HEK293 (cell line): ENCODE measurements around the gene BTRC.
A peak's percentile ranks its signal among the peaks of the same experiment; 100 is the strongest.

Experiments
- EGR2 ChIP-seq: fragments of 450-650 bp; formaldehyde crosslinking; IDR thresholded peaks from 2 replicates; pipeline ENCODE4 v1.5.1; 2016; ENCODE audit warnings: low read depth, missing biosample characterization, missing genetic modification characterization
- IKZF3 ChIP-seq: fragments of 450-650 bp; IDR thresholded peaks from 2 replicates; pipeline ENCODE4 v1.5.0; 2018; ENCODE audit warnings: missing biosample characterization, mild to moderate bottlenecking, missing genetic modification characterization, moderate library complexity
- KLF16 ChIP-seq: fragments of 450-650 bp; formaldehyde crosslinking; IDR thresholded peaks from 2 replicates; pipeline ENCODE4 v1.5.1; 2017; ENCODE audit warnings: missing biosample characterization, missing genetic modification characterization
- TRIM28 ChIP-seq: IDR thresholded peaks from 2 replicates; pipeline ENCODE4 v1.6.1; 2011; ENCODE audit warnings: low read length, control low read depth, borderline replicate concordance
- YY2 ChIP-seq: fragments of 450-650 bp; formaldehyde crosslinking; IDR thresholded peaks from 2 replicates; pipeline ENCODE4 v1.5.1; 2016; ENCODE audit warnings: missing biosample characterization, missing genetic modification characterization
- ZNF19 ChIP-seq: fragments of 450-650 bp; formaldehyde crosslinking; IDR thresholded peaks from 2 replicates; pipeline ENCODE4; 2016; ENCODE audit warnings: missing biosample characterization, missing genetic modification characterization, low read depth
- ZNF391 ChIP-seq: fragments of 450-650 bp; formaldehyde crosslinking; IDR thresholded peaks from 2 replicates; pipeline ENCODE4 v1.5.1; 2016; ENCODE audit warnings: low read depth, missing biosample characterization, missing genetic modification characterization, borderline replicate concordance
- ZNF596 ChIP-seq: fragments of 450-650 bp; IDR thresholded peaks from 2 replicates; pipeline ENCODE4 v1.5.0; 2018; ENCODE audit warnings: missing biosample characterization, mild to moderate bottlenecking, missing genetic modification characterization, moderate library complexity
- ZNF629 ChIP-seq: fragments of 450-650 bp; formaldehyde crosslinking; IDR thresholded peaks from 2 replicates; pipeline ENCODE4 v1.5.1; 2017; ENCODE audit warnings: missing biosample characterization, missing genetic modification characterization
- TF ChIP-seq, protein P1 (sequence below): fragments of 450-650 bp; formaldehyde crosslinking; IDR thresholded peaks from 2 replicates; pipeline ENCODE4 v1.5.0; 2017; ENCODE audit warnings: missing biosample characterization, missing genetic modification characterization, borderline replicate concordance
- TF ChIP-seq, protein P2 (sequence below): fragments of 450-650 bp; formaldehyde crosslinking; IDR thresholded peaks from 2 replicates; pipeline ENCODE4 v1.5.1; 2017; ENCODE audit warnings: missing biosample characterization, missing genetic modification characterization
- TF ChIP-seq, protein P3 (sequence below): fragments of 450-650 bp; formaldehyde crosslinking; IDR thresholded peaks from 2 replicates; pipeline ENCODE4 v1.5.1; 2016; ENCODE audit warnings: missing biosample characterization, missing genetic modification characterization
- TF ChIP-seq, protein P4 (sequence below): fragments of 450-650 bp; formaldehyde crosslinking; IDR thresholded peaks from 2 replicates; pipeline ENCODE4 v1.5.1; 2016; ENCODE audit warnings: missing biosample characterization, missing genetic modification characterization, borderline replicate concordance
- TF ChIP-seq, protein P5 (sequence below): fragments of 450-650 bp; formaldehyde crosslinking; IDR thresholded peaks from 2 replicates; pipeline ENCODE4 v1.5.1; 2016; ENCODE audit warnings: missing biosample characterization, missing genetic modification characterization, low read depth
- TF ChIP-seq, protein P6 (sequence below): fragments of 450-650 bp; formaldehyde crosslinking; IDR thresholded peaks from 2 replicates; pipeline ENCODE4 v1.5.1; 2017; ENCODE audit warnings: missing biosample characterization, mild to moderate bottlenecking, missing genetic modification characterization, moderate library complexity
- TF ChIP-seq, protein P7 (sequence below): fragments of 450-650 bp; formaldehyde crosslinking; IDR thresholded peaks from 2 replicates; pipeline ENCODE4 v1.5.1; 2016; ENCODE audit warnings: missing biosample characterization, missing genetic modification characterization

The BTRC gene

DNA sequence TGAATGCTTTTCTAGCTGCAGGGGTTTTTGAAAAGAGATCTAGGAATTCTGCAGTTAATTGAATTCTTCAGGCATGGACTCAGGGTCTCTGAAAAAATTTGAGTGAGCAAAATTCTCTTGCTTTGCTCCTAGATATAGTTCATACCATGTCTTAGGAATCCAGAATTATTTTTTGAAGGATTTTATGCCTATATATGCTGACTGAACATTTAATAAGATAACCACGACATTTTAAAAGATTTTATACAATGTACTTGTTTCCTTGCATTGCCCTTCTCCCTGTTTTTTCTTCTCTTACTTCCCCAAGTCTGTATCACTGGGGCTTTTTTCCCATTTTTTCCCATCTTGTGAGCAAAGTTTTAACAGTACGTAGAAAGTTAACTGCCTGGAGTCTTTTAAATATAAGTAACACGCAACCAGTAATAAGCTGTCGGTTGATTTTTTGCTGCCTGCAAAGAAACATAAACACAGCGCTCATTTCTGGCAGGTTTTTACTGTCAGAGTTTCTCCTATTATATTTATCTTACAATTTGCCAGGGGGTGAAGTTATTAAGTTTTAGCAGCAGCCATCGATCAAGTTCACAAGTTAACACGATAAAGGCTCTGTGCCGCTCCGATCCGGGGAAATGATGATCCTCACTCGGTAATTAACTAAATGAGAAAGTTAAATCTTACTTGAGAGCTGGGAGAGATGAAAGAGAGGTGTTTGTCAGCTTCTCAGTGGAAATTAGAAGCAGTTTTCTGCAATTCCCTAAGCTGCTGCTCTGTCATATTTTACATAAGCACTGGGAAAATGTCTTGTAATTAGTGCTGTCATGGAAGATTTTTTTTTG, 153.1 kb downstream of the BTRC start (continued):
- peak; percentile 52; the same call in 1 of the 2 replicates for TF ChIP-seq ZNF596 (tag by site-specific recombination)
- TF ChIP-seq, protein P1, sequence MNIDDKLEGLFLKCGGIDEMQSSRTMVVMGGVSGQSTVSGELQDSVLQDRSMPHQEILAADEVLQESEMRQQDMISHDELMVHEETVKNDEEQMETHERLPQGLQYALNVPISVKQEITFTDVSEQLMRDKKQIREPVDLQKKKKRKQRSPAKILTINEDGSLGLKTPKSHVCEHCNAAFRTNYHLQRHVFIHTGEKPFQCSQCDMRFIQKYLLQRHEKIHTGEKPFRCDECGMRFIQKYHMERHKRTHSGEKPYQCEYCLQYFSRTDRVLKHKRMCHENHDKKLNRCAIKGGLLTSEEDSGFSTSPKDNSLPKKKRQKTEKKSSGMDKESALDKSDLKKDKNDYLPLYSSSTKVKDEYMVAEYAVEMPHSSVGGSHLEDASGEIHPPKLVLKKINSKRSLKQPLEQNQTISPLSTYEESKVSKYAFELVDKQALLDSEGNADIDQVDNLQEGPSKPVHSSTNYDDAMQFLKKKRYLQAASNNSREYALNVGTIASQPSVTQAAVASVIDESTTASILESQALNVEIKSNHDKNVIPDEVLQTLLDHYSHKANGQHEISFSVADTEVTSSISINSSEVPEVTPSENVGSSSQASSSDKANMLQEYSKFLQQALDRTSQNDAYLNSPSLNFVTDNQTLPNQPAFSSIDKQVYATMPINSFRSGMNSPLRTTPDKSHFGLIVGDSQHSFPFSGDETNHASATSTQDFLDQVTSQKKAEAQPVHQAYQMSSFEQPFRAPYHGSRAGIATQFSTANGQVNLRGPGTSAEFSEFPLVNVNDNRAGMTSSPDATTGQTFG: no peak
- TF ChIP-seq, protein P2, sequence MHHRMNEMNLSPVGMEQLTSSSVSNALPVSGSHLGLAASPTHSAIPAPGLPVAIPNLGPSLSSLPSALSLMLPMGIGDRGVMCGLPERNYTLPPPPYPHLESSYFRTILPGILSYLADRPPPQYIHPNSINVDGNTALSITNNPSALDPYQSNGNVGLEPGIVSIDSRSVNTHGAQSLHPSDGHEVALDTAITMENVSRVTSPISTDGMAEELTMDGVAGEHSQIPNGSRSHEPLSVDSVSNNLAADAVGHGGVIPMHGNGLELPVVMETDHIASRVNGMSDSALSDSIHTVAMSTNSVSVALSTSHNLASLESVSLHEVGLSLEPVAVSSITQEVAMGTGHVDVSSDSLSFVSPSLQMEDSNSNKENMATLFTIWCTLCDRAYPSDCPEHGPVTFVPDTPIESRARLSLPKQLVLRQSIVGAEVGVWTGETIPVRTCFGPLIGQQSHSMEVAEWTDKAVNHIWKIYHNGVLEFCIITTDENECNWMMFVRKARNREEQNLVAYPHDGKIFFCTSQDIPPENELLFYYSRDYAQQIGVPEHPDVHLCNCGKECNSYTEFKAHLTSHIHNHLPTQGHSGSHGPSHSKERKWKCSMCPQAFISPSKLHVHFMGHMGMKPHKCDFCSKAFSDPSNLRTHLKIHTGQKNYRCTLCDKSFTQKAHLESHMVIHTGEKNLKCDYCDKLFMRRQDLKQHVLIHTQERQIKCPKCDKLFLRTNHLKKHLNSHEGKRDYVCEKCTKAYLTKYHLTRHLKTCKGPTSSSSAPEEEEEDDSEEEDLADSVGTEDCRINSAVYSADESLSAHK (tag by site-specific recombination): peak; percentile 81
- no peak for TF ChIP-seq KLF16 (tag by site-specific recombination)
- no peak for TF ChIP-seq ZNF19
- TF ChIP-seq ZNF629 (tag by site-specific recombination): peak; percentile 22; the same call in 1 of the 2 replicates
- TF ChIP-seq, protein P3, sequence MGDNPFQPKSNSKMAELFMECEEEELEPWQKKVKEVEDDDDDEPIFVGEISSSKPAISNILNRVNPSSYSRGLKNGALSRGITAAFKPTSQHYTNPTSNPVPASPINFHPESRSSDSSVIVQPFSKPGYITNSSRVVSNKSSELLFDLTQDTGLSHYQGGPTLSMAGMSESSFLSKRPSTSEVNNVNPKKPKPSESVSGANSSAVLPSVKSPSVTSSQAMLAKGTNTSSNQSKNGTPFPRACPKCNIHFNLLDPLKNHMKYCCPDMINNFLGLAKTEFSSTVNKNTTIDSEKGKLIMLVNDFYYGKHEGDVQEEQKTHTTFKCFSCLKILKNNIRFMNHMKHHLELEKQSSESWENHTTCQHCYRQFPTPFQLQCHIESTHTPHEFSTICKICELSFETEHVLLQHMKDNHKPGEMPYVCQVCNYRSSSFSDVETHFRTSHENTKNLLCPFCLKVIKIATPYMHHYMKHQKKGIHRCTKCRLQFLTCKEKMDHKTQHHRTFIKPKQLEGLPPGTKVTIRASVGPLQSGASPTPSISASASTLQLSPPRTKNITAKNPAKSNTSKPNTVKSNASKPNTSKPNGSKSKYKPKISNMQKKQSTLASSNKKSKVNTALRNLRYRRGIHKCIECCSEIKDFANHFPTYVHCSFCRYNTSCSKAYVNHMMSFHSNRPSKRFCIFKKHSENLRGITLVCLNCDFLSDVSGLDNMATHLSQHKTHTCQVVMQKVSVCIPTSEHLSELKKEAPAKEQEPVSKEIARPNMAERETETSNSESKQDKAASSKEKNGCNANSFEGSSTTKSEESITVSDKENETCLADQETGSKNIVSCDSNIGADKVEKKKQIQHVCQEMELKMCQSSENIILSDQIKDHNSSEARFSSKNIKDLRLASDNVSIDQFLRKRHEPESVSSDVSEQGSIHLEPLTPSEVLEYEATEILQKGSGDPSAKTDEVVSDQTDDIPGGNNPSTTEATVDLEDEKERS: no peak
- 0 out of 2 replicates have a peak, but pooled peaks have one; percentile 29 for TF ChIP-seq ZNF391
- TF ChIP-seq, protein P4, sequence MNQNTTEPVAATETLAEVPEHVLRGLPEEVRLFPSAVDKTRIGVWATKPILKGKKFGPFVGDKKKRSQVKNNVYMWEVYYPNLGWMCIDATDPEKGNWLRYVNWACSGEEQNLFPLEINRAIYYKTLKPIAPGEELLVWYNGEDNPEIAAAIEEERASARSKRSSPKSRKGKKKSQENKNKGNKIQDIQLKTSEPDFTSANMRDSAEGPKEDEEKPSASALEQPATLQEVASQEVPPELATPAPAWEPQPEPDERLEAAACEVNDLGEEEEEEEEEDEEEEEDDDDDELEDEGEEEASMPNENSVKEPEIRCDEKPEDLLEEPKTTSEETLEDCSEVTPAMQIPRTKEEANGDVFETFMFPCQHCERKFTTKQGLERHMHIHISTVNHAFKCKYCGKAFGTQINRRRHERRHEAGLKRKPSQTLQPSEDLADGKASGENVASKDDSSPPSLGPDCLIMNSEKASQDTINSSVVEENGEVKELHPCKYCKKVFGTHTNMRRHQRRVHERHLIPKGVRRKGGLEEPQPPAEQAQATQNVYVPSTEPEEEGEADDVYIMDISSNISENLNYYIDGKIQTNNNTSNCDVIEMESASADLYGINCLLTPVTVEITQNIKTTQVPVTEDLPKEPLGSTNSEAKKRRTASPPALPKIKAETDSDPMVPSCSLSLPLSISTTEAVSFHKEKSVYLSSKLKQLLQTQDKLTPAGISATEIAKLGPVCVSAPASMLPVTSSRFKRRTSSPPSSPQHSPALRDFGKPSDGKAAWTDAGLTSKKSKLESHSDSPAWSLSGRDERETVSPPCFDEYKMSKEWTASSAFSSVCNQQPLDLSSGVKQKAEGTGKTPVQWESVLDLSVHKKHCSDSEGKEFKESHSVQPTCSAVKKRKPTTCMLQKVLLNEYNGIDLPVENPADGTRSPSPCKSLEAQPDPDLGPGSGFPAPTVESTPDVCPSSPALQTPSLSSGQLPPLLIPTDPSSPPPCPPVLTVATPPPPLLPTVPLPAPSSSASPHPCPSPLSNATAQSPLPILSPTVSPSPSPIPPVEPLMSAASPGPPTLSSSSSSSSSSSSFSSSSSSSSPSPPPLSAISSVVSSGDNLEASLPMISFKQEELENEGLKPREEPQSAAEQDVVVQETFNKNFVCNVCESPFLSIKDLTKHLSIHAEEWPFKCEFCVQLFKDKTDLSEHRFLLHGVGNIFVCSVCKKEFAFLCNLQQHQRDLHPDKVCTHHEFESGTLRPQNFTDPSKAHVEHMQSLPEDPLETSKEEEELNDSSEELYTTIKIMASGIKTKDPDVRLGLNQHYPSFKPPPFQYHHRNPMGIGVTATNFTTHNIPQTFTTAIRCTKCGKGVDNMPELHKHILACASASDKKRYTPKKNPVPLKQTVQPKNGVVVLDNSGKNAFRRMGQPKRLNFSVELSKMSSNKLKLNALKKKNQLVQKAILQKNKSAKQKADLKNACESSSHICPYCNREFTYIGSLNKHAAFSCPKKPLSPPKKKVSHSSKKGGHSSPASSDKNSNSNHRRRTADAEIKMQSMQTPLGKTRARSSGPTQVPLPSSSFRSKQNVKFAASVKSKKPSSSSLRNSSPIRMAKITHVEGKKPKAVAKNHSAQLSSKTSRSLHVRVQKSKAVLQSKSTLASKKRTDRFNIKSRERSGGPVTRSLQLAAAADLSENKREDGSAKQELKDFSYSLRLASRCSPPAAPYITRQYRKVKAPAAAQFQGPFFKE (tag by site-specific recombination): no peak
- TF ChIP-seq, protein P5, sequence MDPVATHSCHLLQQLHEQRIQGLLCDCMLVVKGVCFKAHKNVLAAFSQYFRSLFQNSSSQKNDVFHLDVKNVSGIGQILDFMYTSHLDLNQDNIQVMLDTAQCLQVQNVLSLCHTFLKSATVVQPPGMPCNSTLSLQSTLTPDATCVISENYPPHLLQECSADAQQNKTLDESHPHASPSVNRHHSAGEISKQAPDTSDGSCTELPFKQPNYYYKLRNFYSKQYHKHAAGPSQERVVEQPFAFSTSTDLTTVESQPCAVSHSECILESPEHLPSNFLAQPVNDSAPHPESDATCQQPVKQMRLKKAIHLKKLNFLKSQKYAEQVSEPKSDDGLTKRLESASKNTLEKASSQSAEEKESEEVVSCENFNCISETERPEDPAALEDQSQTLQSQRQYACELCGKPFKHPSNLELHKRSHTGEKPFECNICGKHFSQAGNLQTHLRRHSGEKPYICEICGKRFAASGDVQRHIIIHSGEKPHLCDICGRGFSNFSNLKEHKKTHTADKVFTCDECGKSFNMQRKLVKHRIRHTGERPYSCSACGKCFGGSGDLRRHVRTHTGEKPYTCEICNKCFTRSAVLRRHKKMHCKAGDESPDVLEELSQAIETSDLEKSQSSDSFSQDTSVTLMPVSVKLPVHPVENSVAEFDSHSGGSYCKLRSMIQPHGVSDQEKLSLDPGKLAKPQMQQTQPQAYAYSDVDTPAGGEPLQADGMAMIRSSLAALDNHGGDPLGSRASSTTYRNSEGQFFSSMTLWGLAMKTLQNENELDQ (tag by site-specific recombination): no peak
- TF ChIP-seq, protein P6, sequence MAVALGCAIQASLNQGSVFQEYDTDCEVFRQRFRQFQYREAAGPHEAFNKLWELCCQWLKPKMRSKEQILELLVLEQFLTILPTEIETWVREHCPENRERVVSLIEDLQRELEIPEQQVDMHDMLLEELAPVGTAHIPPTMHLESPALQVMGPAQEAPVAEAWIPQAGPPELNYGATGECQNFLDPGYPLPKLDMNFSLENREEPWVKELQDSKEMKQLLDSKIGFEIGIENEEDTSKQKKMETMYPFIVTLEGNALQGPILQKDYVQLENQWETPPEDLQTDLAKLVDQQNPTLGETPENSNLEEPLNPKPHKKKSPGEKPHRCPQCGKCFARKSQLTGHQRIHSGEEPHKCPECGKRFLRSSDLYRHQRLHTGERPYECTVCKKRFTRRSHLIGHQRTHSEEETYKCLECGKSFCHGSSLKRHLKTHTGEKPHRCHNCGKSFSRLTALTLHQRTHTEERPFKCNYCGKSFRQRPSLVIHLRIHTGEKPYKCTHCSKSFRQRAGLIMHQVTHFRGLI (tag by site-specific recombination): 0 out of 2 replicates have a peak, but pooled peaks have one; percentile 16
- no peak for TF ChIP-seq YY2 (tag by site-specific recombination)
- peak; percentile 66 for TF ChIP-seq IKZF3
- TF ChIP-seq, protein P7, sequence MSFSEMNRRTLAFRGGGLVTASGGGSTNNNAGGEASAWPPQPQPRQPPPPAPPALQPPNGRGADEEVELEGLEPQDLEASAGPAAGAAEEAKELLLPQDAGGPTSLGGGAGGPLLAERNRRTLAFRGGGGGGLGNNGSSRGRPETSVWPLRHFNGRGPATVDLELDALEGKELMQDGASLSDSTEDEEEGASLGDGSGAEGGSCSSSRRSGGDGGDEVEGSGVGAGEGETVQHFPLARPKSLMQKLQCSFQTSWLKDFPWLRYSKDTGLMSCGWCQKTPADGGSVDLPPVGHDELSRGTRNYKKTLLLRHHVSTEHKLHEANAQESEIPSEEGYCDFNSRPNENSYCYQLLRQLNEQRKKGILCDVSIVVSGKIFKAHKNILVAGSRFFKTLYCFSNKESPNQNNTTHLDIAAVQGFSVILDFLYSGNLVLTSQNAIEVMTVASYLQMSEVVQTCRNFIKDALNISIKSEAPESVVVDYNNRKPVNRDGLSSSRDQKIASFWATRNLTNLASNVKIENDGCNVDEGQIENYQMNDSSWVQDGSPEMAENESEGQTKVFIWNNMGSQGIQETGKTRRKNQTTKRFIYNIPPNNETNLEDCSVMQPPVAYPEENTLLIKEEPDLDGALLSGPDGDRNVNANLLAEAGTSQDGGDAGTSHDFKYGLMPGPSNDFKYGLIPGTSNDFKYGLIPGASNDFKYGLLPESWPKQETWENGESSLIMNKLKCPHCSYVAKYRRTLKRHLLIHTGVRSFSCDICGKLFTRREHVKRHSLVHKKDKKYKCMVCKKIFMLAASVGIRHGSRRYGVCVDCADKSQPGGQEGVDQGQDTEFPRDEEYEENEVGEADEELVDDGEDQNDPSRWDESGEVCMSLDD (tag by site-specific recombination): no peak
- TF ChIP-seq EGR2 (tag by site-specific recombination): no peak
- TF ChIP-seq TRIM28: 0 out of 2 replicates have a peak, but pooled peaks have one; percentile 19
